GM21367 (cell line): Measurements from ENCODE around the gene PDK3.
A peak's percentile ranks its signal among the peaks of the same experiment; 100 is the strongest.

Source experiments
- ATAC-seq: cut with Tn5 transposase; IDR thresholded peaks from one replicate; pipeline ENCODE4 v1.9.1; 2021; ENCODE audit not compliant: unreplicated experiment

PDK3 gene

GRCh38 chrX:24480400-24480865, 15.3 kb downstream of the PDK3 start:
- peak; percentile 35 for ATAC-seq

- ATAC-seq, result no peak
Measured at GRCh38 chrX:24482823-24483415, 17.8 kb downstream of the PDK3 start.

- ATAC-seq, result no peak
Measured at GRCh38 chrX:24483596-24483995, 18.5 kb downstream of the PDK3 start.

- no peak for ATAC-seq
Measured at GRCh38 chrX:24485323-24485722, 20.2 kb downstream of the PDK3 start.

GRCh38 chrX:24485976-24486680, 21.0 kb downstream of the PDK3 start:
- ATAC-seq, result no peak

GRCh38 chrX:24487571-24487970, 22.5 kb downstream of the PDK3 start:
- ATAC-seq, result no peak

- no peak for ATAC-seq
Measured at GRCh38 chrX:24491741-24492140, 26.7 kb downstream of the PDK3 start.

GRCh38 chrX:24493740-24494581, 28.9 kb downstream of the PDK3 start:
- no peak for ATAC-seq

- no peak for ATAC-seq
Measured at GRCh38 chrX:24494647-24495075, 29.6 kb downstream of the PDK3 start.

GRCh38 chrX:24495700-24496099, 30.6 kb downstream of the PDK3 start:
- ATAC-seq, result no peak

- no peak for ATAC-seq
Measured at GRCh38 chrX:24498181-24498580, 33.1 kb downstream of the PDK3 start.

GRCh38 chrX:24498975-24499374, 33.9 kb downstream of the PDK3 start:
- ATAC-seq, result peak; percentile 62

- ATAC-seq, result no peak
Measured at GRCh38 chrX:24506082-24506481, 41.0 kb downstream of the PDK3 start.

GRCh38 chrX:24508375-24508774, 43.3 kb downstream of the PDK3 start:
- no peak for ATAC-seq

- ATAC-seq, result peak; percentile 80
Measured at GRCh38 chrX:24513416-24513815, 48.3 kb downstream of the PDK3 start.

- no peak for ATAC-seq
Measured at GRCh38 chrX:24515447-24515846, 50.4 kb downstream of the PDK3 start.

GRCh38 chrX:24520472-24520871, 55.4 kb downstream of the PDK3 start:
- no peak for ATAC-seq

- no peak for ATAC-seq
Measured at GRCh38 chrX:24525455-24525854, 60.4 kb downstream of the PDK3 start.

- no peak for ATAC-seq
Measured at GRCh38 chrX:24526616-24527015, 61.5 kb downstream of the PDK3 start.

GRCh38 chrX:24528605-24529004, 63.5 kb downstream of the PDK3 start:
- ATAC-seq, result no peak

GRCh38 chrX:24536551-24536950, 71.5 kb downstream of the PDK3 start:
- no peak for ATAC-seq

GRCh38 chrX:24542756-24543155, 77.7 kb downstream of the PDK3 start:
- ATAC-seq, result no peak
